Esophagus (tissue), 2 donors: Measurements from ENCODE around the gene IDI1. TPM values are rescaled to one million over a fixed set of nuclear protein-coding genes. Genes with fewer than 3 reads are reported as not detected.
"Not testable (repeated sequence)": the region's sequence is repeated elsewhere in the genome, so short reads cannot be mapped to it uniquely, and the experiment has no call there.

ENCODE experiments used
- H3K27ac ChIP-seq, 2 donors: one replicate each; pipeline ENCODE4 v1.5.1; 2013; ENCODE audit warnings: low read depth in 2 of 2, mild to moderate bottlenecking in 2 of 2, inconsistent platforms in 1 of 2, low read length in 1 of 2, moderate library complexity in 1 of 2
- H3K27me3 ChIP-seq, 2 donors: one replicate each; pipeline ENCODE4 v1.6.1; 2013; ENCODE audit warnings: low read length in 2 of 2, control low read depth in 1 of 2, mild to moderate bottlenecking in 1 of 2; ENCODE audit not compliant: insufficient read depth in 2 of 2, control insufficient read depth in 1 of 2
- H3K36me3 ChIP-seq, 2 donors: one replicate each; pipeline ENCODE4 v1.6.1; 2013; ENCODE audit warnings: low read length in 1 of 2; ENCODE audit not compliant: control insufficient read depth in 2 of 2, insufficient read depth in 2 of 2
- H3K4me1 ChIP-seq, 2 donors: one replicate each; pipeline ENCODE4 v1.6.1; 2013; ENCODE audit warnings: low read length in 1 of 2; ENCODE audit not compliant: control insufficient read depth in 2 of 2, insufficient read depth in 2 of 2
- H3K4me3 ChIP-seq, 2 donors: one replicate each; pipeline ENCODE4 v1.5.1; 2013; ENCODE audit warnings: low read length in 2 of 2, mild to moderate bottlenecking in 2 of 2, low read depth in 1 of 2, moderate library complexity in 1 of 2
- H3K9me3 ChIP-seq, 2 donors: one replicate each; pipeline ENCODE4 v1.6.1; 2013; ENCODE audit warnings: mild to moderate bottlenecking in 2 of 2, low read depth in 1 of 2, low read length in 1 of 2, moderate library complexity in 1 of 2; ENCODE audit not compliant: control insufficient read depth in 2 of 2, insufficient read depth in 1 of 2
- WGBS, 2 donors: extraction: QIAGEN DNeasy Blood & Tissue Kit; methylation state at CpG; one replicate each; pipeline ENCODE4 v1.1.7; 2013; 5-methylcytosine and 5-hydroxymethylcytosine counted together
- polyA plus RNA-seq, 2 donors: library from polyadenylated mRNA; stranded (reverse); fragments of 200-250 nt; gene quantifications; one replicate each; pipeline ENCODE4 v1.2.3, GENCODE V29; 2013
- donor health status: healthy with polysubstance abuse.
- donor health status: Bipolar disorder and iron deficiency.

Gene IDI1
- polyA plus RNA-seq, 2 donors = 44.5 to 51.4 TPM

DNA sequence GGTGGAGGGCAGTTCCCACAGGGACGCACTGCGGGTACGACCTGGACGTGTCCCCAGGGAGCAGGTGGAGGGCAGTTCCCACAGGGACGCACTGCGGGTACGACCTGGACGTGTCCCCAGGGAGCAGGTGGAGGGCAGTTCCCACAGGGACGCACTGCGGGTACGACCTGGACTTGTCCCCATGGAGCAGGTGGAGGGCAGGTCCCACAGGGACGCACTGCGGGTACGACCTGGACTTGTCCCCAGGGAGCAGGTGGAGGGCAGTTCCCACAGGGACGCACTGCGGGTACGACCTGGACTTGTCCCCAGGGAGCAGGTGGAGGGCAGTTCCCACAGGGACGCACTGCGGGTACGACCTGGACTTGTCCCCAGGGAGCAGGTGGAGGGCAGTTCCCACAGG lies 10.2 kb downstream of the IDI1 start:
- not testable (repeated sequence) for H3K27ac ChIP-seq, H3K4me3 ChIP-seq, H3K4me1 ChIP-seq, H3K36me3 ChIP-seq, H3K9me3 ChIP-seq, H3K27me3 ChIP-seq
- 88 to 96% methylated on average over 6 to 15 of the region's 20 CpGs for WGBS, 2 donors

DNA sequence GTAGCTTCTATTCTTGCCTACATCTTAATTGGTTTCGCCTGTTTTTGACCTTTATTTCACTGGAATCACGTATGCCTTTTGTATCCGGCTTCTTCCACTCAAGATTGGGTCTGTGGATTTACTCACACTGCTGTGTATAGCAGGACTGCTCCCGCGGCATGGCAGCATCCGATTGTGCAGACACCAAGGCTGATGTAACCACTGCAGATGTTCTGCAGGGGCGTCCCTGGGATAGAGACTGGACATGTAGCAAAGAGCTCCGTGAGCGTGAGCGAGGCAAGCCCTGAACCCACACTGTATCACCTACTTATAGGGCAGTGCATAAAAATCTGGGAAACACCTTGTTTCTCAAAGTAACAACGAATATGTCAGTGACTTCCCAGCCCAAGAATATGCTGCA lies 11.8 kb downstream of the IDI1 start:
- Histone ChIP-seq H3K4me1 (peaks cover 0 to 4% of the 10 kb centered on the region in 2 donors), H3K27me3 (no peaks in the 10 kb centered on the region), H3K9me3 (no peaks in the 10 kb centered on the region), H3K4me3 (no peak overlapping the region), H3K36me3 (peaks cover 0 to 3% of the 10 kb centered on the region in 2 donors), H3K27ac (no peak overlapping the region)
- 90 to 92% methylated on average over 11 of the region's 11 CpGs for WGBS, 2 donors

- no peaks in the 10 kb centered on the region for H3K27me3 ChIP-seq
- peaks cover 0 to 4% of the 10 kb centered on the region in 2 donors for H3K4me1 ChIP-seq
- H3K36me3 ChIP-seq = peaks cover 0 to 3% of the 10 kb centered on the region in 2 donors
- 54 to 56% methylated on average over 14 of the region's 14 CpGs for WGBS, 2 donors
- no peak overlapping the region for H3K4me3 ChIP-seq
- peak overlapping the region in 1 of 2 donors; percentile 37 for H3K27ac ChIP-seq
- H3K9me3 ChIP-seq = no peaks in the 10 kb centered on the region
Observed at GRCh38 chr10:1036341-1036791, 12.6 kb downstream of the IDI1 start.

DNA sequence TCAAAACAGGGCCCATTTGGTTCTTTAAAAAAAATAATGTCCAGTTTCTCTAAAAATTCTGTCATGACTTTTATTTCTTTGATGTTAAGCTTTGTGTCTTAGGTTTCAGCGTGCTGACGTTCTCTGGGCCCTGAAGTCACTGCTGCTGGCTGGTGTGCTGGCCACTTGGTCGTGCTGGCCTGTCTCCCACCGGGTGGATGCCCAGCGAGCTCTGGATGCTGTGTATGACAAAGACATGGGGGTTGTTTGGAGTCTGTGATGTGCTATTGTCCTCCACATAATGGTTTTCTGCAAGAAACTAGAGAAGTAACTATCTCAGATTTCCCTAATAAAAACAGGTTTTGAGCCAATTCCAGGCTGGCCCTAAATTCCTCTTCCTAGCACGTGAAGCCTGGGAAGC lies 13.7 kb downstream of the IDI1 start:
- Histone ChIP-seq H3K27me3 (no peaks in the 10 kb centered on the region), H3K4me1 (peaks cover 0 to 4% of the 10 kb centered on the region in 2 donors), H3K27ac (no peak overlapping the region), H3K4me3 (no peak overlapping the region), H3K36me3 (peaks cover 0 to 2% of the 10 kb centered on the region in 2 donors), H3K9me3 (no peaks in the 10 kb centered on the region)
- 85 to 90% methylated on average over 6 of the region's 6 CpGs for WGBS, 2 donors

DNA sequence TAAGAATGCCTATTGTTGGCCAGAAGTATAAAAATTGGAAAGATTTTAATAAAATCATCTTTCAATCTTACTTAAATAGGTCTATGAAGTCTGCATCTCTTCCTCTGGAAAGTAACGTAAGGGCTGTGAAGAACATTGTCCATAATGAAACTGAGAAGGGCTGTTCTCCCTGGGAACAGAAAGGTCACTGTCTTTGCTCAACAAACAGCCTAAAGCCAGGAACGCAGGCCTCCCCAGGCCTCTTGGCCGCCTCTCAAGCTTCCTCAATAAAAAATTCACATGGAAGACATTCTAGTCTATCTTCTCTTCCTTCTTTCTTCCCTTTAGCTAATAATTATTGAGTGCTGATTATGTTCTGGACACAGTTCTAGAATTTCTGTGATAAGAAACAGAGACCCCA lies 14.2 kb downstream of the IDI1 start:
- Histone ChIP-seq H3K27me3 (no peaks in the 10 kb centered on the region), H3K9me3 (no peaks in the 10 kb centered on the region), H3K27ac (no peak overlapping the region), H3K4me1 (peaks cover 0 to 4% of the 10 kb centered on the region in 2 donors), H3K4me3 (no peak overlapping the region), H3K36me3 (no peaks in the 10 kb centered on the region)
- 87 to 92% methylated on average over 3 of the region's 3 CpGs for WGBS, 2 donors

DNA sequence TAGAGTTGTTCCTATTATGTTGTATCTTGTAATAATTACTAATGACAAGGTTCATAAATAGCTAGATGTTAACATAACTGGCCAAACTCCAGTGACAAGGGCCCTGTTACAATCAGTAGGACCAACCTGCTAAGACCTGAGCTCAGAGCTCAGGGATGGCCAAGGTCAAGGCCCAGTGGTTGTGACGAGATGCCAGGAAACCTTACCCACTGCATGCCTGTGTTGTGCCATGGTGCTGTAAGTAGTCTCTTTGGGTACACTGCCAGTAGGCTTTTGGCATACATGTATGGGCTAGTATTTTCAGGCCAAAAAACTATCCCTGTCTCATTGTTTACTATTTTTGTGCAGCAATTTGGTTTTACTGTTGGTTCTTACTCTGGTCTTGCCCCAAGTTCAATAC lies 15.3 kb downstream of the IDI1 start:
- Histone ChIP-seq H3K36me3 (no peaks in the 10 kb centered on the region), H3K4me3 (no peak overlapping the region), H3K27me3 (no peaks in the 10 kb centered on the region), H3K9me3 (no peaks in the 10 kb centered on the region), H3K4me1 (peaks cover 0 to 4% of the 10 kb centered on the region in 2 donors), H3K27ac (no peak overlapping the region)
- WGBS, 2 donors = 61 to 69% methylated on average over 1 of the region's 1 CpG

DNA sequence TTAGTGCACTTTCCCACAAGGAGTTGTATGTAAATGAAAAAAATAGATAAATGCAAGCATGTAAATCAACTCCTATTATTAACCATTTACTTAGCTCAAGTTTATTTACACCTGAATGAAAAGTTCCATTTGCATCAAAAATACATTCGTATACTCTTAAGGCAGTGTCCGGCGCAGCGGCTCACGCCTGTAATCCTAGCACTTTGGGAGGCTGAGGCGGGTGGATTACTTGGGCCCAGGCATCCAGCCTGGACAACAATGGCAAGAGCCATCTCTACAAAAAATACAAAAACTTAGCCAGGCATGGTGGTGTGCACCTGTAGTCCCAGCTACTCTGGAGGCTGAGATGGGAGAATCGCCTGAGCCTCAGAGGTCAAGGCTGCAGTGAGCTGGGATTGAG lies 19.1 kb downstream of the IDI1 start:
- no peak overlapping the region for H3K4me3 ChIP-seq
- no peaks in the 10 kb centered on the region for H3K4me1 ChIP-seq
- H3K27me3 ChIP-seq = no peaks in the 10 kb centered on the region
- no peak overlapping the region for H3K27ac ChIP-seq
- H3K9me3 ChIP-seq = no peaks in the 10 kb centered on the region
- 97% methylated on average over 7 of the region's 7 CpGs for WGBS, 2 donors
- no peaks in the 10 kb centered on the region for H3K36me3 ChIP-seq

DNA sequence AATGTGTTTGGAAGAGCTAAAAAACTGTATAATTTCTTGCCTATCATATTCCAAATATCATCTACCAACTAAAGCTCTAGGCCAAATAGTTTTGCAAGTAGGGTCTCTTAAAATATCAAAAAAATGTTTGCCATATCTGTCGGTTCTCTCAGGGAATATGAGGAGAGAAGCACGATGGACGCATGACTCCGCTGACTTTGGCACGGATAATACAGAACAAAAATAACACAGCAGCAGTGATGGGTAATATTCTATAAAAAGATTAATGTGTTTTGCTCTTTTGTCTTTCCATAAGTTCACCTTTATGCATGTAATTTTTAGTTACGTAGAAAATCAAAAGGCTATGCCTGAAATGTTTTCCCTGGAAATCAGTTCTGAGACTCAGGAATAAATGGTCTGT lies 22.3 kb downstream of the IDI1 start:
- H3K4me1 ChIP-seq = no peaks in the 10 kb centered on the region
- H3K9me3 ChIP-seq = no peaks in the 10 kb centered on the region
- no peaks in the 10 kb centered on the region for H3K36me3 ChIP-seq
- 94 to 95% methylated on average over 6 of the region's 6 CpGs for WGBS, 2 donors
- H3K4me3 ChIP-seq = no peak overlapping the region
- H3K27me3 ChIP-seq = no peaks in the 10 kb centered on the region
- H3K27ac ChIP-seq = no peak overlapping the region

DNA sequence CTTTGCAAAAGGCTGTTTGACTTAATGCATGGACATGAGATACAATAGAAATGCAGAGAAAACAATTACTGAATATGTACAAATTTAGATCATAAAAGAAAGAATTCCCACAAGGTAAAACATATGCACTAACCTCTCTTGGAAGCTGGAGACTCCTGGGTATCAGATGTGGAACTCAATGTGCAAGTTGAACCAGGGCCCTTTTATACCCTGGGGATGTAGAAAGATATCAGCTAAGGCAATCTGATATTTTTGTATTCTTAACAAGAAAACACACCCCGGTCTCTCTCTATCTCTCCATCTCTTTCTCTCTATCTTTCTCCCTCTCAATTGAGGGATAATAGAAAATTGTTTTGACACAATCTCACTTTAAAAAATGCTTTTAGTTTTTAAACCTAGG lies 23.2 kb downstream of the IDI1 start, which contains the start of gene IDI2:
Gene IDI2 (minus strand): TSS at position 177 of the 400 bp plus-strand sequence. CDS start 1,136 bp downstream, outside the sequence.
- Histone ChIP-seq H3K27me3 (no peaks in the 10 kb centered on the region), H3K36me3 (no peaks in the 10 kb centered on the region), H3K27ac (no peak within 1 kb of the TSS), H3K9me3 (no peaks in the 10 kb centered on the region), H3K4me1 (no peaks in the 10 kb centered on the region), H3K4me3 (no peak within 1 kb of the TSS)
- 91 to 94% methylated on average over 1 of the region's 1 CpG for WGBS, 2 donors

DNA sequence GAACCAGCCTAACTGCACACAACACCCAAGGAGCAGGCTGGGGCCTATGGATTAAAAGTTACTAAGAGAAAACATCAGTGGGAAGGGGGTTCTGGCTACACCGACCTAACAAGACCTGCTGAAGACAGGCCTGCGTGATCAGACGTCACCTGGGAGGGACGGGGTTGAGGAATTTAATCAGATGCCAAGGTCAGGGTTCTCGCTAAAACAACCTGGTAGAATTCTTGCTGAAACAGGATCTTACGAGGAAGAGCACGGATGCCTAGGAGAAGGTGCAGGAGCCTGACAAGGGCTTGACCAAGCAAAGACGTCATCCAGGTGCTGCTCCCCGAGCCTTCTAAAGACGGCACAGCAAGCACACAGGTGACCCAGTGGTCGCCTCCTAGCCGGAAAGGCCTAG lies 24.8 kb downstream of the IDI1 start:
- H3K27me3 ChIP-seq = no peaks in the 10 kb centered on the region
- H3K27ac ChIP-seq = no peak overlapping the region
- peaks cover 2 to 4% of the 10 kb centered on the region in 2 donors for H3K36me3 ChIP-seq
- no peak overlapping the region for H3K4me3 ChIP-seq
- whole genome bisulfite sequencing, 2 donors = 91 to 92% methylated on average over 12 of the region's 12 CpGs
- H3K4me1 ChIP-seq = no peaks in the 10 kb centered on the region
- H3K9me3 ChIP-seq = no peaks in the 10 kb centered on the region
